ENCODE results near the gene DCLK1. TPM values are rescaled to one million over a fixed set of nuclear protein-coding genes. Genes with fewer than 3 reads are reported as not detected.

Gene DCLK1
- total and polyA plus RNA-seq, 5 donors from 2014 or later = not detected

GRCh38 chr13:35953537-35954206, 177.5 kb downstream of the DCLK1 start:
- Histone ChIP-seq H3K9me3 (ENCODE audit: control insufficient read depth in 2 of 2, low read length in 2 of 2) (no peaks in the 10 kb centered on the region), H3K36me3 (ENCODE audit: control insufficient read depth, insufficient read depth, low read length) (no peaks in the 10 kb centered on the region), H3K27ac (ENCODE audit: insufficient read depth, low read length, poor library complexity, severe bottlenecking) (no peak overlapping the region), H3K27me3 (ENCODE audit: control insufficient read depth, insufficient read depth, low read length) (no peaks in the 10 kb centered on the region), H3K4me1 (ENCODE audit: control insufficient read depth, insufficient read depth, low read length, poor library complexity, severe bottlenecking) (no peaks in the 10 kb centered on the region), H3K4me3 (ENCODE audit: low read depth, low read length) (no peak overlapping the region)
- Mint-ChIP-seq H3K27me3 (no peaks in the 10 kb centered on the region), H3K4me3 (no peak overlapping the region), H3K4me1 (no peaks in the 10 kb centered on the region), H3K27ac (no peak overlapping the region), H3K36me3 (no peaks in the 10 kb centered on the region), H3K9me3 (peaks cover 0 to 5% (median 0%) of the 10 kb centered on the region in 7 donors)
- ATAC-seq (ENCODE audit: low read depth in 2 of 2) (no peak), DNase-seq (peak in 1 of 3 donors; percentile 1)

- Histone ChIP-seq H3K36me3 (ENCODE audit: control insufficient read depth, insufficient read depth, low read length) (no peaks in the 10 kb centered on the region), H3K9me3 (ENCODE audit: control insufficient read depth in 2 of 2, low read length in 2 of 2) (no peaks in the 10 kb centered on the region), H3K4me3 (ENCODE audit: low read depth, low read length) (no peak overlapping the region), H3K27ac (ENCODE audit: insufficient read depth, low read length, poor library complexity, severe bottlenecking) (no peak overlapping the region), H3K27me3 (ENCODE audit: control insufficient read depth, insufficient read depth, low read length) (no peaks in the 10 kb centered on the region), H3K4me1 (ENCODE audit: control insufficient read depth, insufficient read depth, low read length, poor library complexity, severe bottlenecking) (no peaks in the 10 kb centered on the region)
- Mint-ChIP-seq H3K27me3 (no peaks in the 10 kb centered on the region), H3K27ac (no peak overlapping the region), H3K4me1 (no peaks in the 10 kb centered on the region), H3K9me3 (peaks cover 0 to 9% (median 5%) of the 10 kb centered on the region in 7 donors), H3K4me3 (no peak overlapping the region), H3K36me3 (no peaks in the 10 kb centered on the region)
- ATAC-seq (ENCODE audit: low read depth in 2 of 2) = no peak
- DNase-seq = no peak
Observed at GRCh38 chr13:35947315-35947714, 183.9 kb downstream of the DCLK1 start.

DNA sequence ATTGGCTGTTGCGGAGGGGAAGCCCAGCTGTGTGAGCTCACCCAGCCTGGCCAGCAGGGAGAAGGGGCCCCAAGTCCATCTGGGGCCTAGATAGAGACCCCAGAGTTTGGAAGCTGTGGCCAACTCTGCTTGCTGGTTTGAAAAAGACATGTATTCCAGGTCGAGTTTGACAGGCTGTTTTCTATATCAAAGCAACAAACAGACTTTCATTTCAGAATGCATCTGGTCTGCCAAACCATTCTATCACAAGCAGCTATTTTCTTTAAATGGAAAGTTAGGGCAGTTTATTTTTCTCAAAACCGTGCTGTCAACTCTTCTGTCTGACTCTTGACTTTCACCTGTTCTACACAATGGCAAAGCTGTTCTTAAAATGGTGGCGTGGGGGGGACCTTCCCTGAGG, 185.8 kb downstream of the DCLK1 start:
- DNase-seq = no peak
- Mint-ChIP-seq H3K27ac (no peak overlapping the region), H3K36me3 (no peaks in the 10 kb centered on the region), H3K9me3 (peaks cover 0 to 9% (median 3%) of the 10 kb centered on the region in 7 donors), H3K4me3 (no peak overlapping the region), H3K4me1 (no peaks in the 10 kb centered on the region), H3K27me3 (no peaks in the 10 kb centered on the region)
- Histone ChIP-seq H3K36me3 (ENCODE audit: control insufficient read depth, insufficient read depth, low read length) (no peaks in the 10 kb centered on the region), H3K4me1 (ENCODE audit: control insufficient read depth, insufficient read depth, low read length, poor library complexity, severe bottlenecking) (no peaks in the 10 kb centered on the region), H3K27me3 (ENCODE audit: control insufficient read depth, insufficient read depth, low read length) (no peaks in the 10 kb centered on the region), H3K9me3 (ENCODE audit: control insufficient read depth in 2 of 2, low read length in 2 of 2) (no peaks in the 10 kb centered on the region), H3K27ac (ENCODE audit: insufficient read depth, low read length, poor library complexity, severe bottlenecking) (no peak overlapping the region), H3K4me3 (ENCODE audit: low read depth, low read length) (no peak overlapping the region)
- no peak for ATAC-seq (ENCODE audit: low read depth in 2 of 2)

- Mint-ChIP-seq H3K9me3 (peaks cover 0 to 11% (median 7%) of the 10 kb centered on the region in 7 donors), H3K4me1 (no peaks in the 10 kb centered on the region), H3K27ac (no peak overlapping the region), H3K4me3 (no peak overlapping the region), H3K27me3 (no peaks in the 10 kb centered on the region), H3K36me3 (no peaks in the 10 kb centered on the region)
- Histone ChIP-seq H3K9me3 (ENCODE audit: control insufficient read depth in 2 of 2, low read length in 2 of 2) (no peaks in the 10 kb centered on the region), H3K36me3 (ENCODE audit: control insufficient read depth, insufficient read depth, low read length) (no peaks in the 10 kb centered on the region), H3K27ac (ENCODE audit: insufficient read depth, low read length, poor library complexity, severe bottlenecking) (no peak overlapping the region), H3K27me3 (ENCODE audit: control insufficient read depth, insufficient read depth, low read length) (no peaks in the 10 kb centered on the region), H3K4me1 (ENCODE audit: control insufficient read depth, insufficient read depth, low read length, poor library complexity, severe bottlenecking) (no peaks in the 10 kb centered on the region), H3K4me3 (ENCODE audit: low read depth, low read length) (no peak overlapping the region)
- ATAC-seq (ENCODE audit: low read depth in 2 of 2) (no peak), DNase-seq (no peak)
Observed at GRCh38 chr13:35941374-35941773, 189.8 kb downstream of the DCLK1 start.

DNA sequence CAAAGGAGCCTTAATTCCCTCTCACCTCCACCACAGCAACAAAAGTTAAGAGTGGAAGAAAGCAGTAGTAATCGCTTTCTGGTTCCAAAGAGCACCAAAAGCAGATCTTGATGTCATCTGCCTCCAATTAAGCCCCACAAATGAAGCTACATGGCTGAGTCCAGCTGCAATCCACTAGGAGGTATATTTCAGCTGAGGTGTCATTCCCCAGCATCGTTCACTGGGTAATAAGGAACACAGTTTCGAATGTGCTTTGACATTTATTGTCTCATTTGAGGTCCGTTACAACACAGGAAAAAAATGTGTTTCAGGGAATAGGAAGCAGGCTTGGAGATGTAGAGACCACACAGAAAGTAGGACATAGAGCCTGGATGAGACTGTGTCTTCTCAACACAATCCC, 190.4 kb downstream of the DCLK1 start:
- Mint-ChIP-seq H3K27ac (no peak overlapping the region), H3K27me3 (no peaks in the 10 kb centered on the region), H3K9me3 (peaks cover 0 to 15% (median 7%) of the 10 kb centered on the region in 7 donors), H3K4me1 (no peaks in the 10 kb centered on the region), H3K36me3 (no peaks in the 10 kb centered on the region), H3K4me3 (no peak overlapping the region)
- DNase-seq (no peak), ATAC-seq (ENCODE audit: low read depth in 2 of 2) (no peak)
- no peak overlapping the region for H3K4me3 ChIP-seq (ENCODE audit: low read depth, low read length)
- H3K27ac ChIP-seq (ENCODE audit: insufficient read depth, low read length, poor library complexity, severe bottlenecking) = no peak overlapping the region
- H3K27me3 ChIP-seq (ENCODE audit: control insufficient read depth, insufficient read depth, low read length) = no peaks in the 10 kb centered on the region
- H3K9me3 ChIP-seq (ENCODE audit: control insufficient read depth in 2 of 2, low read length in 2 of 2) = no peaks in the 10 kb centered on the region
- H3K4me1 ChIP-seq (ENCODE audit: control insufficient read depth, insufficient read depth, low read length, poor library complexity, severe bottlenecking) = no peaks in the 10 kb centered on the region
- no peaks in the 10 kb centered on the region for H3K36me3 ChIP-seq (ENCODE audit: control insufficient read depth, insufficient read depth, low read length)

DNA sequence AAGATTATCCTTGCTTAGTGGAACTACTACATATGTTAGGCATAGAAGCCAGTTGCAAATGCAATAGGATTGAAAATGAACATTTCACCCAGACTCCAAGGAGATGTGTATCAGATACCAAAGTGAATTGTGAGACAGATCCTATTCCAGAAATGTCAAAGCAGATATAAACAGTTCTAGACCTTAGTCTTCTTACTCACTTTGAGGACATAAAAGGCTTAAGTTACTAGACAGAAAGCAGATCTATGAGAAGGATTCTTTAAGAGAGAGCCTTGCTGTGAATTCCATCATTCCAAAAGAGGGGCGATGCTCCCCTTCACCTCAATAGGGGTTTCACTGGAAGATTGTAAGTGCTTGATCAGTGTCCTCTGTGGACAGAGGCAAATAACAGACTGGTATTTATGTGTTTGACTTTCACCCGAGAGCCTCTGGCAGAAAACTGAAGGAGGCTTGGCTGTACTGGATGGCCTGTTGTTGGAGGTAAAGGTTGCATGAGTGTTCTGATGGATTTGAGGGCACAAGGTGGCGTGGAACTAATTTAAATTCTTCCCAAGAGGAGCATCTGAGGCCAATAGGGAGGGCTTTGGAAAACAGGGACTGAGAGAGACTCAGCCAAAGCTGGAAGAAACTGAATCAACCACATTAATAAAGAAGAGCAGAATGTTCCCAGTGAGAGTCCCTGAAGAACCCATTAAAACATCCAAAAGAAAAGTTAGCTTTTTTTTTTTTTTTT, 194.8 kb downstream of the DCLK1 start:
- no peaks in the 10 kb centered on the region for H3K36me3 Mint-ChIP-seq
- H3K9me3 ChIP-seq (ENCODE audit: control insufficient read depth in 2 of 2, low read length in 2 of 2) = no peaks in the 10 kb centered on the region
- H3K27ac Mint-ChIP-seq = no peak overlapping the region
- no peak overlapping the region for H3K4me3 Mint-ChIP-seq
- no peaks in the 10 kb centered on the region for H3K27me3 Mint-ChIP-seq
- ATAC-seq (ENCODE audit: low read depth in 2 of 2) = no peak
- no peaks in the 10 kb centered on the region for H3K36me3 ChIP-seq (ENCODE audit: control insufficient read depth, insufficient read depth, low read length)
- peaks cover 4 to 14% (median 10%) of the 10 kb centered on the region in 7 donors for H3K9me3 Mint-ChIP-seq
- H3K27me3 ChIP-seq (ENCODE audit: control insufficient read depth, insufficient read depth, low read length) = no peaks in the 10 kb centered on the region
- no peak for DNase-seq
- H3K4me1 Mint-ChIP-seq = no peaks in the 10 kb centered on the region
- H3K4me3 ChIP-seq (ENCODE audit: low read depth, low read length) = no peak overlapping the region
- H3K4me1 ChIP-seq (ENCODE audit: control insufficient read depth, insufficient read depth, low read length, poor library complexity, severe bottlenecking) = no peaks in the 10 kb centered on the region
- H3K27ac ChIP-seq (ENCODE audit: insufficient read depth, low read length, poor library complexity, severe bottlenecking) = no peak overlapping the region

DNA sequence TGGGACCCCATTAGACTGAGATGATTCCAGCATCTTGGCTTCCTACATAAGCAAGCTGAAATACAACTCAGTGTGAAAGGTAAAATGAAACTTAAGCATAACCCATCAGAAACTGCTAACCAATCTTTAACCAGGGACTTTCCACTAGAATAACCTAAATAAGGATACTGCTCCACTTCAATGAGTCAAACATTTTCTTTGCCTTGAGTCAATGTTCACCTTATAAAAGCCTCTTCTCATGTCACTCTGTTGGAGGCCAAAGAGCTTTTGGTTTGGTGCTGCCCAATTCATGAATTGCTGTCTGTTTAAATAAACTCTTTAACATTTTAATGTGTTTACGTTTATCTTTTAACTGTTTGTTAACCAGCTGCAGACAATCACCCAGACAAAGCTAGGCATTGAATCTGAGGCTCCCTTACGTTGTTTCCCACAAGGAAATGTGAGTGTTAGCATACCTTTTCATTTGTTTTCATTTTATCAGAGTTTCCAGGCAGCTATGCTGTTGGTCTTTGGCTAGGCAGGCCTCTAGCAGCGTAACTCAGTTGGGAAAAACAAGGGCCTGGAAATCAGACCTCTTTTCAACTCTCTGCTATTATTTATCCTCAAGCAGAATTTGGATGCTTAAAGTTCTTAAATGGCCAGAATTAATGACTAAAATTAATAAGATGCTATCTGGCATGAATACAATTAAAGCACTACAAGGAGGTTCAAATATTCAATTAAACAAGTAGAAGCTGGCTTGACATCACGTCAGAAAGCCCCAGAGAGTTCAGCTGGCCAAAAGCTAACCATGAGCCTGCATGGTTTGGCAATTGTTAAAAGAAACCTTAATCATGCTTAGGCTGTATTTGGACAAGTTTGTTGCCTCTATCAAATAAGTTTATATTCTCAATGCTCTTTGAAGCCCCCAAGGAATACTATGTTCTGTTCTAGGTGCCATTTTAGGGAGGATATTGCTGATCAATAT, 200.2 kb downstream of the DCLK1 start:
- H3K4me1 Mint-ChIP-seq = no peaks in the 10 kb centered on the region
- Histone ChIP-seq H3K27me3 (ENCODE audit: control insufficient read depth, insufficient read depth, low read length) (no peaks in the 10 kb centered on the region), H3K4me1 (ENCODE audit: control insufficient read depth, insufficient read depth, low read length, poor library complexity, severe bottlenecking) (no peaks in the 10 kb centered on the region), H3K36me3 (ENCODE audit: control insufficient read depth, insufficient read depth, low read length) (no peaks in the 10 kb centered on the region), H3K9me3 (ENCODE audit: control insufficient read depth in 2 of 2, low read length in 2 of 2) (peaks cover 0 to 3% of the 10 kb centered on the region in 2 experiments), H3K27ac (ENCODE audit: insufficient read depth, low read length, poor library complexity, severe bottlenecking) (no peak overlapping the region), H3K4me3 (ENCODE audit: low read depth, low read length) (no peak overlapping the region)
- DNase-seq = no peak
- no peak overlapping the region for H3K4me3 Mint-ChIP-seq
- no peaks in the 10 kb centered on the region for H3K36me3 Mint-ChIP-seq
- H3K9me3 Mint-ChIP-seq = peaks cover 3 to 13% (median 6%) of the 10 kb centered on the region in 7 donors
- no peak overlapping the region for H3K27ac Mint-ChIP-seq
- H3K27me3 Mint-ChIP-seq = no peaks in the 10 kb centered on the region
- ATAC-seq (ENCODE audit: low read depth in 2 of 2) = no peak
